ENCODE results near the gene NHEJ1. TPM values are rescaled to one million over a fixed set of nuclear protein-coding genes. Genes with fewer than 3 reads are reported as not detected.

Gene NHEJ1
- total RNA-seq, 1 donor from 2014 or later = 13.0 TPM

- H3K4me3 ChIP-seq = no peak overlapping the region
- intact Hi-C loops (cut with DNase I) = no loop called here
- no peak overlapping the region for H3K27ac ChIP-seq
- DNase-seq (no peak), ATAC-seq (peak in 1 of 2 donors; percentile 29)
- H3K9me3 ChIP-seq = no peaks in the 10 kb centered on the region
- no peak for TF ChIP-seq CTCF (IDR thresholded peaks at IDR 0.05)
- H3K36me3 ChIP-seq = no peaks in the 10 kb centered on the region
- H3K27me3 ChIP-seq (ENCODE audit: low read depth) = peaks cover 47% of the 10 kb centered on the region
- H3K4me1 ChIP-seq = no peaks in the 10 kb centered on the region
These were observed 122.7 kb downstream of the NHEJ1 start for GRCh38 chr2:219037783-219038499.

GRCh38 chr2:219035942-219036341, 124.7 kb downstream of the NHEJ1 start:
- no peaks in the 10 kb centered on the region for H3K36me3 ChIP-seq
- DNase-seq (no peak), ATAC-seq (no peak)
- no peak for TF ChIP-seq CTCF (IDR thresholded peaks at IDR 0.05)
- intact Hi-C loops (cut with DNase I) = no loop called here
- H3K4me3 ChIP-seq = no peak overlapping the region
- no peak overlapping the region for H3K27ac ChIP-seq
- H3K9me3 ChIP-seq = no peaks in the 10 kb centered on the region
- H3K4me1 ChIP-seq = no peaks in the 10 kb centered on the region
- H3K27me3 ChIP-seq (ENCODE audit: low read depth) = peaks cover 45% of the 10 kb centered on the region

- intact Hi-C loops (cut with DNase I) = no loop called here
- no peak for TF ChIP-seq CTCF (IDR thresholded peaks at IDR 0.05)
- Histone ChIP-seq H3K27ac (no peak overlapping the region), H3K4me1 (no peaks in the 10 kb centered on the region), H3K36me3 (no peaks in the 10 kb centered on the region), H3K9me3 (no peaks in the 10 kb centered on the region), H3K4me3 (no peak overlapping the region), H3K27me3 (ENCODE audit: low read depth) (peaks cover 45% of the 10 kb centered on the region)
- ATAC-seq (no peak), DNase-seq (no peak)
These were observed 125.8 kb downstream of the NHEJ1 start for GRCh38 chr2:219034823-219035222.

GRCh38 chr2:219032051-219032745, 128.4 kb downstream of the NHEJ1 start:
- TF ChIP-seq CTCF (IDR thresholded peaks at IDR 0.05) = no peak
- intact Hi-C loops (cut with DNase I) = no loop called here
- Histone ChIP-seq H3K4me3 (no peak overlapping the region), H3K9me3 (no peaks in the 10 kb centered on the region), H3K36me3 (no peaks in the 10 kb centered on the region), H3K27me3 (ENCODE audit: low read depth) (peaks cover 44% of the 10 kb centered on the region), H3K4me1 (no peaks in the 10 kb centered on the region), H3K27ac (no peak overlapping the region)
- no peak for DNase-seq
- ATAC-seq = no peak

GRCh38 chr2:219031005-219031738, 129.4 kb downstream of the NHEJ1 start:
- no peak for TF ChIP-seq CTCF (IDR thresholded peaks at IDR 0.05)
- DNase-seq = no peak
- intact Hi-C loops (cut with DNase I) = no loop called here
- no peak for ATAC-seq
- Histone ChIP-seq H3K9me3 (no peaks in the 10 kb centered on the region), H3K36me3 (no peaks in the 10 kb centered on the region), H3K27me3 (ENCODE audit: low read depth) (peaks cover 39% of the 10 kb centered on the region), H3K4me1 (no peaks in the 10 kb centered on the region), H3K4me3 (no peak overlapping the region), H3K27ac (no peak overlapping the region)
